ENCODE measurements around the gene LRRTM4.

Gene LRRTM4

GRCh38 chr2:77469106-77469505 lies 53.1 kb downstream of the LRRTM4 start:
- H3K9ac ChIP-seq (ENCODE audit: low read length): no peak overlapping the region
- no peak overlapping the region for H3K27ac ChIP-seq (ENCODE audit: low read depth, low read length)
- no peak overlapping the region for H3K4me3 ChIP-seq (ENCODE audit: low read depth in 1 of 2, low read length in 2 of 2)
- H3K36me3 ChIP-seq (ENCODE audit: insufficient read depth, low read length): no peaks in the 10 kb centered on the region
- H3K27me3 ChIP-seq (ENCODE audit: control insufficient read depth in 1 of 2, insufficient read depth in 2 of 2, low read length in 2 of 2): no peaks in the 10 kb centered on the region
- no peaks in the 10 kb centered on the region for H3K4me1 ChIP-seq (ENCODE audit: insufficient read depth, low read length)
- H3K9me3 ChIP-seq (ENCODE audit: low read length): no peaks in the 10 kb centered on the region

DNA sequence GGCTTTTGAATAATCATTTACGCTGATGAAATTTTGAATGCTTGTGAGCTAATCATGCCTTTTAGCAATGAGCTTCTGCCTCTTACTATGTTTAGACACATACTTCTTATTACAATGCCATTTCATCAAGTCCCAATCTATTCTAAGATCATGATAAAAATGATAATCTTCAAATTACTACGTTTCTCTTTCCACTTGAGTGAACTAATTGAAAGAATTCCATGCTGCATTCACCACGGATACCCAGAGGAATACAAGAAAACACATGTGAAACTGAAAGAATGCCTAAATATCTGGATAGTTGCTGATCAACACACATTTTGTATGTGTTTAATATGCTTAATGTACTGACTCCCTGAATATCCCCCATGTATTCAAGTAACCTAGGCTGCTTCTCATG lies 62.3 kb downstream of the LRRTM4 start:
- Histone ChIP-seq H3K27me3 (ENCODE audit: control insufficient read depth in 1 of 2, insufficient read depth in 2 of 2, low read length in 2 of 2) (no peaks in the 10 kb centered on the region), H3K9me3 (ENCODE audit: low read length) (no peaks in the 10 kb centered on the region), H3K4me1 (ENCODE audit: insufficient read depth, low read length) (no peaks in the 10 kb centered on the region), H3K36me3 (ENCODE audit: insufficient read depth, low read length) (no peaks in the 10 kb centered on the region), H3K4me3 (ENCODE audit: low read depth in 1 of 2, low read length in 2 of 2) (no peak overlapping the region), H3K9ac (ENCODE audit: low read length) (no peak overlapping the region), H3K27ac (ENCODE audit: low read depth, low read length) (no peak overlapping the region)

- Histone ChIP-seq H3K4me1 (ENCODE audit: insufficient read depth, low read length) (no peaks in the 10 kb centered on the region), H3K9me3 (ENCODE audit: low read length) (no peaks in the 10 kb centered on the region), H3K27me3 (ENCODE audit: control insufficient read depth in 1 of 2, insufficient read depth in 2 of 2, low read length in 2 of 2) (no peaks in the 10 kb centered on the region), H3K27ac (ENCODE audit: low read depth, low read length) (no peak overlapping the region), H3K4me3 (ENCODE audit: low read depth in 1 of 2, low read length in 2 of 2) (no peak overlapping the region), H3K9ac (ENCODE audit: low read length) (no peak overlapping the region), H3K36me3 (ENCODE audit: insufficient read depth, low read length) (no peaks in the 10 kb centered on the region)
These were observed 64.0 kb downstream of the LRRTM4 start for GRCh38 chr2:77458216-77458615.

GRCh38 chr2:77457665-77458064 lies 64.5 kb downstream of the LRRTM4 start:
- H3K4me1 ChIP-seq (ENCODE audit: insufficient read depth, low read length): no peaks in the 10 kb centered on the region
- H3K27me3 ChIP-seq (ENCODE audit: control insufficient read depth in 1 of 2, insufficient read depth in 2 of 2, low read length in 2 of 2): no peaks in the 10 kb centered on the region
- H3K36me3 ChIP-seq (ENCODE audit: insufficient read depth, low read length): no peaks in the 10 kb centered on the region
- H3K9ac ChIP-seq (ENCODE audit: low read length): no peak overlapping the region
- no peak overlapping the region for H3K27ac ChIP-seq (ENCODE audit: low read depth, low read length)
- H3K9me3 ChIP-seq (ENCODE audit: low read length): no peaks in the 10 kb centered on the region
- H3K4me3 ChIP-seq (ENCODE audit: low read depth in 1 of 2, low read length in 2 of 2): no peak overlapping the region

- no peak overlapping the region for H3K9ac ChIP-seq (ENCODE audit: low read length)
These were observed 79.1 kb downstream of the LRRTM4 start for GRCh38 chr2:77443076-77443475.

GRCh38 chr2:77434880-77435279 lies 87.3 kb downstream of the LRRTM4 start:
- H3K36me3 ChIP-seq (ENCODE audit: insufficient read depth, low read length): no peaks in the 10 kb centered on the region
- no peak overlapping the region for H3K27ac ChIP-seq (ENCODE audit: low read depth, low read length)
- no peak overlapping the region for H3K4me3 ChIP-seq (ENCODE audit: low read depth in 1 of 2, low read length in 2 of 2)
- H3K27me3 ChIP-seq (ENCODE audit: control insufficient read depth in 1 of 2, insufficient read depth in 2 of 2, low read length in 2 of 2): no peaks in the 10 kb centered on the region
- H3K9ac ChIP-seq (ENCODE audit: low read length): no peak overlapping the region
- H3K9me3 ChIP-seq (ENCODE audit: low read length): no peaks in the 10 kb centered on the region
- H3K4me1 ChIP-seq (ENCODE audit: insufficient read depth, low read length): no peaks in the 10 kb centered on the region

More at GRCh38 chr2:77443076-77443475, 79.1 kb downstream of the LRRTM4 start:
- H3K9me3 ChIP-seq (ENCODE audit: low read length): no peaks in the 10 kb centered on the region
- H3K36me3 ChIP-seq (ENCODE audit: insufficient read depth, low read length): no peaks in the 10 kb centered on the region
- H3K27ac ChIP-seq (ENCODE audit: low read depth, low read length): no peak overlapping the region
- no peaks in the 10 kb centered on the region for H3K4me1 ChIP-seq (ENCODE audit: insufficient read depth, low read length)
- no peaks in the 10 kb centered on the region for H3K27me3 ChIP-seq (ENCODE audit: control insufficient read depth in 1 of 2, insufficient read depth in 2 of 2, low read length in 2 of 2)
- no peak overlapping the region for H3K4me3 ChIP-seq (ENCODE audit: low read depth in 1 of 2, low read length in 2 of 2)

DNA sequence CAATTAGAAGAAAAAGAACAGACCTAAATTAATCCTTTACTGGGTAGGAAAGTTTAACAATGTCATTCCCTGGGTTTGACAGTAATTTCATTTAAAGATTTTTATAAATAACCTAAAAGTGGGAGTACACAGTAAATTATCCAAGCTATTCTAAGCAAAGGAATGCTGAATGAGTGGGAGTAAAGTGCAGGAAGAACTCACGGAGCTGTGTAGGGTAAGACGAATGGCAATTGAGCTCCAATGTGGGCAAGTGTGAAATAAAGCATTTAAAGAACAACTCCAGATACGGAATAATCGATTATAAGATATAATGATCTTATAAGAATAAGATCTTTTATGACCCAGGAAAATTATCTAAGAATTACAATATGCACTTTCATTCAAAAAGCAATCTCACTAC lies 93.2 kb downstream of the LRRTM4 start:
- Histone ChIP-seq H3K4me3 (ENCODE audit: low read depth in 1 of 2, low read length in 2 of 2) (no peak overlapping the region), H3K27ac (ENCODE audit: low read depth, low read length) (no peak overlapping the region), H3K9me3 (ENCODE audit: low read length) (no peaks in the 10 kb centered on the region), H3K36me3 (ENCODE audit: insufficient read depth, low read length) (no peaks in the 10 kb centered on the region), H3K27me3 (ENCODE audit: control insufficient read depth in 1 of 2, insufficient read depth in 2 of 2, low read length in 2 of 2) (no peaks in the 10 kb centered on the region), H3K4me1 (ENCODE audit: insufficient read depth, low read length) (no peaks in the 10 kb centered on the region), H3K9ac (ENCODE audit: low read length) (no peak overlapping the region)

DNA sequence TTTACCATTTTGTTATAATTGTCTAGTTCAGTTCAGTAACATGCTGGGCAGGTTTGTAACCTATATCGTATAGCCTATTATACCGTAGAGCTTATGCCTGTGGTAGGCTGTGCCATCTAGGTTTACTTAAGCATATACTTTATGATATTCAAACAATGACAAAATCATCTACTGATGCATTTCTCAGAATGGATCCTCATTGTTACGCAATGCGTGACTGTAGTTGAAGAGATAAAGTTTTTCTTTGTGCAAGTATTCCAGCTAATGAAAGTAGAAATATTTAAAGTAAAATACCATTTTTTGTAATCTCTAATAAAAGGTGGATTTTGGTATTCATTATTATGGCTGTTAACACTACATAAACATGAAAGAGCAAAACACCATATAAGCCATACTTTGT lies 100.2 kb downstream of the LRRTM4 start:
- Histone ChIP-seq H3K27ac (ENCODE audit: low read depth, low read length) (no peak overlapping the region), H3K36me3 (ENCODE audit: insufficient read depth, low read length) (no peaks in the 10 kb centered on the region)

GRCh38 chr2:77418537-77418936 lies 103.6 kb downstream of the LRRTM4 start:
- no peaks in the 10 kb centered on the region for H3K9me3 ChIP-seq (ENCODE audit: low read length)
- H3K4me3 ChIP-seq (ENCODE audit: low read depth in 1 of 2, low read length in 2 of 2): no peak overlapping the region
- no peaks in the 10 kb centered on the region for H3K4me1 ChIP-seq (ENCODE audit: insufficient read depth, low read length)
- H3K27me3 ChIP-seq (ENCODE audit: control insufficient read depth in 1 of 2, insufficient read depth in 2 of 2, low read length in 2 of 2): no peaks in the 10 kb centered on the region
- no peaks in the 10 kb centered on the region for H3K36me3 ChIP-seq (ENCODE audit: insufficient read depth, low read length)
- H3K27ac ChIP-seq (ENCODE audit: low read depth, low read length): no peak overlapping the region
- no peak overlapping the region for H3K9ac ChIP-seq (ENCODE audit: low read length)

More for the DNA sequence above, 100.2 kb downstream of the LRRTM4 start:
- H3K4me1 ChIP-seq (ENCODE audit: insufficient read depth, low read length): no peaks in the 10 kb centered on the region
- no peaks in the 10 kb centered on the region for H3K9me3 ChIP-seq (ENCODE audit: low read length)
- no peak overlapping the region for H3K4me3 ChIP-seq (ENCODE audit: low read depth in 1 of 2, low read length in 2 of 2)
- H3K9ac ChIP-seq (ENCODE audit: low read length): no peak overlapping the region
- no peaks in the 10 kb centered on the region for H3K27me3 ChIP-seq (ENCODE audit: control insufficient read depth in 1 of 2, insufficient read depth in 2 of 2, low read length in 2 of 2)

DNA sequence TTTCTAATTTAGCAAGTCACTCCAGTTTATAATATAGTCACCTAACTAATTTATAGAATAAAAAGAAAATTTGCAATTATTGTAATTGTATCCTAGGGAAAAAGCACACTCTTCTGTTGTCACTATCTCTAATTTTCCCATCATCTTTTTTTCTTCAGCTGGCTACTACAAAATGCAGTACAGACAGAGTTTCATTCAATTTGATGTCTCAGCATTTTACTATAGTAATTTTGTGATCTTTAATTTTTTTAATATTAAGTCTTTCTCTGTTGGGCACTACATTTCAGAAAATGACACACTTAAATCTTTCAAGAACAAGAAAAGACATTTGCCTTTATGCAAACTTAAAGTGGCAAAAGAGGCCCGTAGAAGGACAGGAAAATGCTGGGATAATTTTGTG lies 118.0 kb downstream of the LRRTM4 start:
- Histone ChIP-seq H3K9ac (ENCODE audit: low read length) (no peak overlapping the region), H3K9me3 (ENCODE audit: low read length) (no peaks in the 10 kb centered on the region), H3K4me1 (ENCODE audit: insufficient read depth, low read length) (no peaks in the 10 kb centered on the region), H3K27me3 (ENCODE audit: control insufficient read depth in 1 of 2, insufficient read depth in 2 of 2, low read length in 2 of 2) (no peaks in the 10 kb centered on the region), H3K36me3 (ENCODE audit: insufficient read depth, low read length) (no peaks in the 10 kb centered on the region), H3K27ac (ENCODE audit: low read depth, low read length) (no peak overlapping the region), H3K4me3 (ENCODE audit: low read depth in 1 of 2, low read length in 2 of 2) (no peak overlapping the region)

- H3K27me3 ChIP-seq (ENCODE audit: control insufficient read depth in 1 of 2, insufficient read depth in 2 of 2, low read length in 2 of 2): no peaks in the 10 kb centered on the region
- H3K36me3 ChIP-seq (ENCODE audit: insufficient read depth, low read length): no peaks in the 10 kb centered on the region
- H3K9ac ChIP-seq (ENCODE audit: low read length): no peak overlapping the region
- no peaks in the 10 kb centered on the region for H3K4me1 ChIP-seq (ENCODE audit: insufficient read depth, low read length)
- H3K9me3 ChIP-seq (ENCODE audit: low read length): no peaks in the 10 kb centered on the region
- no peak overlapping the region for H3K27ac ChIP-seq (ENCODE audit: low read depth, low read length)
- no peak overlapping the region for H3K4me3 ChIP-seq (ENCODE audit: low read depth in 1 of 2, low read length in 2 of 2)
These were observed 123.1 kb downstream of the LRRTM4 start for GRCh38 chr2:77398970-77399600.

- no peak overlapping the region for H3K9ac ChIP-seq (ENCODE audit: low read length)
- no peaks in the 10 kb centered on the region for H3K27me3 ChIP-seq (ENCODE audit: control insufficient read depth in 1 of 2, insufficient read depth in 2 of 2, low read length in 2 of 2)
- H3K4me3 ChIP-seq (ENCODE audit: low read depth in 1 of 2, low read length in 2 of 2): no peak overlapping the region
- no peaks in the 10 kb centered on the region for H3K36me3 ChIP-seq (ENCODE audit: insufficient read depth, low read length)
- H3K4me1 ChIP-seq (ENCODE audit: insufficient read depth, low read length): no peaks in the 10 kb centered on the region
- no peak overlapping the region for H3K27ac ChIP-seq (ENCODE audit: low read depth, low read length)
- no peaks in the 10 kb centered on the region for H3K9me3 ChIP-seq (ENCODE audit: low read length)
These were observed 124.4 kb downstream of the LRRTM4 start for GRCh38 chr2:77397763-77398162.
